MM.1S (cell line): ENCODE data around the gene BSDC1.

Experiments used
- CTCF ChIP-seq: fragments of 300-600 bp; sonication (generic); IDR thresholded peaks from 2 replicates; pipeline ENCODE4 v1.5.1; 2016; ENCODE audit warnings: antibody characterized with exemption, low read length, mixed read lengths
- EZH2phosphoT487 ChIP-seq: fragments of 300-600 bp; sonication (generic); IDR thresholded peaks from 2 replicates; pipeline ENCODE4 v1.6.1; 2018; ENCODE audit warnings: antibody characterized with exemption, low read length

GRCh38 chr1:32362474-32363313, 31.5 kb downstream of the BSDC1 start, which contains the start of the genes FAM229A and TSSK3:
- TF ChIP-seq CTCF: no peak
- TF ChIP-seq EZH2phosphoT487: no peak
